Measurements from ENCODE around the gene SMO. TPM values are rescaled to one million over a fixed set of nuclear protein-coding genes. Genes with fewer than 3 reads are reported as not detected.
A peak's percentile ranks its signal among the peaks of the same experiment; 100 is the strongest.

The SMO gene
- total and polyA plus RNA-seq, 9 of the 15 experiments (the other 6 are each of a cell fraction or from before 2014, with no cell fraction given): 0.05 to 0.13 (median 0.10) TPM; not detected in 5

DNA sequence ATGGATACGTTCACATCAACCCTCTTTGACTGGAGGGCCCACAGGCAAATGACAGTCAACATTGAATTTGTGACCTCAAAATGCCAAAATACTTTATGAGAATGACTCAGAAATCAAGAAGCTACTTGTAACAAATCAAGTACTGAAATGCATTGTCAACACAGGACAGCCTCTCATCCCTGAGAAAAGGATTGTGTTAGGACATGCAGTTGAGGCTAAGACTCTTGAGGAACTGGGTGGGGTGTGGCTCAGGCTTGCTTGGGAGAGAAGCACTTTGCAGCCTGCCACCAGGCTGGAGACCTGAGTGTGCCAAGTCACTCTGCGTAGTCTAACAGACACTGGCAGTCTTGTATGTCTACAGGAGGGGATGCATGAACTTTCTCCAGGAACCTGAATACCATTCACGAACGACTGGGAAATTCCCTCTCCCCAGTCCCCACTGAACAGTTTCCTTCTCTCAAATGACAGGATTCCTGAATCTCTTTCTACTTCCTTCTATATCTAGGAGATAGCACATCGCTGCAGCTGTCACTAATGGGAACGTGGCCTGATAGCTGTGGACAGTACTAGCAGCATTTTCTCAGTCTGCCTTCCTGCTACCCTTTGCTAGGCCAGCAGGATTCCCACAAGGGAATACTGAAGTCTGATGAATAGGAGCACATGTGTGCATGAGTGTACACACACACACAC lies 3.3 kb upstream of the SMO start:
- WGBS (ENCODE audit: insufficient coverage, low coverage, missing lambda C conversion rate): 1% methylated on average over 6 of the region's 6 CpGs
- FAIRE-seq (no peak), DNase-seq (ENCODE audit: extremely low read depth in 1 of 4, low spot score in 3 of 4) (peak in 1 of 4 experiments; percentile 10), ATAC-seq (no peak)
- peaks cover 55 to 56% of the 10 kb centered on the region in 2 experiments for H3K27me3 ChIP-seq (ENCODE audit: control insufficient read depth in 2 of 2, insufficient read depth in 2 of 2, low read length in 2 of 2)
- ChIA-PET CTCF (ENCODE audit: low intra/inter-chr PET ratio) (no interaction called here), POLR2A (interaction anchor here (0.8 kb wide), 1 partner anchor 12 kb away, joined by 3 read pairs; no protein-coding TSS in a partner anchor)
- no peak overlapping the region for H3K27ac ChIP-seq (ENCODE audit: extremely low read depth, low read depth, low read length)
- no peaks in the 10 kb centered on the region for H3K36me3 ChIP-seq (ENCODE audit: control insufficient read depth, insufficient read depth, low read length)
- no peaks in the 10 kb centered on the region for H3K9me1 ChIP-seq (ENCODE audit: control insufficient read depth, insufficient read depth, low read length)
- H4K20me1 ChIP-seq (replicated peaks; ENCODE audit: control insufficient read depth, insufficient read depth, low read length): no peaks in the 10 kb centered on the region; the same call in 1 of the 2 replicates
- no peak overlapping the region for H3K4me3 ChIP-seq
- BruUV-seq (replicated peaks): no TSS peak
- intact Hi-C loops (cut with micrococcal nuclease): no loop called here
- peaks cover 0 to 13% of the 10 kb centered on the region in 2 experiments; a peak in 2 of 5 replicates for H3K4me1 ChIP-seq (replicated peaks in 1 of 2; ENCODE audit: control insufficient read depth in 2 of 2, insufficient read depth in 2 of 2, low read length in 2 of 2)
- in situ Hi-C loops (cut with MboI): no loop called here
- H3K9me3 ChIP-seq (replicated peaks; ENCODE audit: control insufficient read depth, insufficient read depth, low read depth, low read length): no peaks in the 10 kb centered on the region
- H3K9ac ChIP-seq (ENCODE audit: insufficient read depth in 1 of 2, low read depth in 2 of 2, low read length in 2 of 2): no peak overlapping the region
- TF ChIP-seq EP300 (IDR thresholded peaks at IDR 0.05; ENCODE audit: low read length) (no peak), PPARD (CRISPR knock-in tag; IDR thresholded peaks at IDR 0.05) (no peak), ZNF589 (CRISPR knock-in tag; IDR thresholded peaks at IDR 0.05; ENCODE audit: low read depth) (no peak), GABPB2 (CRISPR knock-in tag; conservative IDR thresholded peaks at IDR 0.05) (no peak), ZBED1 (IDR thresholded peaks at IDR 0.05) (no peak), SLC30A9 (CRISPR knock-in tag; IDR thresholded peaks at IDR 0.05) (no peak)
- TF ChIP-seq, protein P1, sequence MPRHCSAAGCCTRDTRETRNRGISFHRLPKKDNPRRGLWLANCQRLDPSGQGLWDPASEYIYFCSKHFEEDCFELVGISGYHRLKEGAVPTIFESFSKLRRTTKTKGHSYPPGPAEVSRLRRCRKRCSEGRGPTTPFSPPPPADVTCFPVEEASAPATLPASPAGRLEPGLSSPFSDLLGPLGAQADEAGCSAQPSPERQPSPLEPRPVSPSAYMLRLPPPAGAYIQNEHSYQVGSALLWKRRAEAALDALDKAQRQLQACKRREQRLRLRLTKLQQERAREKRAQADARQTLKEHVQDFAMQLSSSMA (CRISPR knock-in tag; IDR thresholded peaks at IDR 0.05): no peak
- TF ChIP-seq, protein P2, sequence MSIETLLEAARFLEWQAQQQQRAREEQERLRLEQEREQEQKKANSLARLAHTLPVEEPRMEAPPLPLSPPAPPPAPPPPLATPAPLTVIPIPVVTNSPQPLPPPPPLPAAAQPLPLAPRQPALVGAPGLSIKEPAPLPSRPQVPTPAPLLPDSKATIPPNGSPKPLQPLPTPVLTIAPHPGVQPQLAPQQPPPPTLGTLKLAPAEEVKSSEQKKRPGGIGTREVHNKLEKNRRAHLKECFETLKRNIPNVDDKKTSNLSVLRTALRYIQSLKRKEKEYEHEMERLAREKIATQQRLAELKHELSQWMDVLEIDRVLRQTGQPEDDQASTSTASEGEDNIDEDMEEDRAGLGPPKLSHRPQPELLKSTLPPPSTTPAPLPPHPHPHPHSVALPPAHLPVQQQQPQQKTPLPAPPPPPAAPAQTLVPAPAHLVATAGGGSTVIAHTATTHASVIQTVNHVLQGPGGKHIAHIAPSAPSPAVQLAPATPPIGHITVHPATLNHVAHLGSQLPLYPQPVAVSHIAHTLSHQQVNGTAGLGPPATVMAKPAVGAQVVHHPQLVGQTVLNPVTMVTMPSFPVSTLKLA (conservative IDR thresholded peaks at IDR 0.05): no peak
- TF ChIP-seq, protein P3, sequence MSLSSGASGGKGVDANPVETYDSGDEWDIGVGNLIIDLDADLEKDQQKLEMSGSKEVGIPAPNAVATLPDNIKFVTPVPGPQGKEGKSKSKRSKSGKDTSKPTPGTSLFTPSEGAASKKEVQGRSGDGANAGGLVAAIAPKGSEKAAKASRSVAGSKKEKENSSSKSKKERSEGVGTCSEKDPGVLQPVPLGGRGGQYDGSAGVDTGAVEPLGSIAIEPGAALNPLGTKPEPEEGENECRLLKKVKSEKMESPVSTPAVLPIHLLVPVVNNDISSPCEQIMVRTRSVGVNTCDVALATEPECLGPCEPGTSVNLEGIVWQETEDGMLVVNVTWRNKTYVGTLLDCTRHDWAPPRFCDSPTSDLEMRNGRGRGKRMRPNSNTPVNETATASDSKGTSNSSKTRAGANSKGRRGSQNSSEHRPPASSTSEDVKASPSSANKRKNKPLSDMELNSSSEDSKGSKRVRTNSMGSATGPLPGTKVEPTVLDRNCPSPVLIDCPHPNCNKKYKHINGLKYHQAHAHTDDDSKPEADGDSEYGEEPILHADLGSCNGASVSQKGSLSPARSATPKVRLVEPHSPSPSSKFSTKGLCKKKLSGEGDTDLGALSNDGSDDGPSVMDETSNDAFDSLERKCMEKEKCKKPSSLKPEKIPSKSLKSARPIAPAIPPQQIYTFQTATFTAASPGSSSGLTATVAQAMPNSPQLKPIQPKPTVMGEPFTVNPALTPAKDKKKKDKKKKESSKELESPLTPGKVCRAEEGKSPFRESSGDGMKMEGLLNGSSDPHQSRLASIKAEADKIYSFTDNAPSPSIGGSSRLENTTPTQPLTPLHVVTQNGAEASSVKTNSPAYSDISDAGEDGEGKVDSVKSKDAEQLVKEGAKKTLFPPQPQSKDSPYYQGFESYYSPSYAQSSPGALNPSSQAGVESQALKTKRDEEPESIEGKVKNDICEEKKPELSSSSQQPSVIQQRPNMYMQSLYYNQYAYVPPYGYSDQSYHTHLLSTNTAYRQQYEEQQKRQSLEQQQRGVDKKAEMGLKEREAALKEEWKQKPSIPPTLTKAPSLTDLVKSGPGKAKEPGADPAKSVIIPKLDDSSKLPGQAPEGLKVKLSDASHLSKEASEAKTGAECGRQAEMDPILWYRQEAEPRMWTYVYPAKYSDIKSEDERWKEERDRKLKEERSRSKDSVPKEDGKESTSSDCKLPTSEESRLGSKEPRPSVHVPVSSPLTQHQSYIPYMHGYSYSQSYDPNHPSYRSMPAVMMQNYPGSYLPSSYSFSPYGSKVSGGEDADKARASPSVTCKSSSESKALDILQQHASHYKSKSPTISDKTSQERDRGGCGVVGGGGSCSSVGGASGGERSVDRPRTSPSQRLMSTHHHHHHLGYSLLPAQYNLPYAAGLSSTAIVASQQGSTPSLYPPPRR (CRISPR knock-in tag; IDR thresholded peaks at IDR 0.05; ENCODE audit: borderline replicate concordance): no peak
- no peaks in the 10 kb centered on the region for H3K79me2 ChIP-seq (ENCODE audit: control insufficient read depth, insufficient read depth, low read length)
- H3K4me2 ChIP-seq (ENCODE audit: insufficient read depth, low read length): no peak overlapping the region
- no peak overlapping the region for H2AFZ ChIP-seq (ENCODE audit: low read depth, low read length)

Data from K562 (cell line).